ENCODE data around the gene SPC24. TPM values are rescaled to one million over a fixed set of nuclear protein-coding genes. Genes with fewer than 3 reads are reported as not detected.
A peak's percentile ranks its signal among the peaks of the same experiment; 100 is the strongest.
"Not testable (repeated sequence)": the region's sequence is repeated elsewhere in the genome, so short reads cannot be mapped to it uniquely, and the experiment has no call there.

Gene SPC24
- total RNA-seq, 1 donor from 2014 or later, result 8.3 TPM

- Mint-ChIP-seq H3K4me3 (ENCODE audit: unreplicated experiment) (no peak overlapping the region), H3K9me3 (ENCODE audit: low read depth) (no peaks in the 10 kb centered on the region), H3K36me3 (ENCODE audit: low read depth) (peaks cover 47% of the 10 kb centered on the region), H3K27me3 (ENCODE audit: low read depth) (no peaks in the 10 kb centered on the region), H3K4me1 (ENCODE audit: low read depth) (peaks cover 23% of the 10 kb centered on the region), H3K27ac (ENCODE audit: unreplicated experiment) (no peak overlapping the region)
- TF ChIP-seq, protein P1, sequence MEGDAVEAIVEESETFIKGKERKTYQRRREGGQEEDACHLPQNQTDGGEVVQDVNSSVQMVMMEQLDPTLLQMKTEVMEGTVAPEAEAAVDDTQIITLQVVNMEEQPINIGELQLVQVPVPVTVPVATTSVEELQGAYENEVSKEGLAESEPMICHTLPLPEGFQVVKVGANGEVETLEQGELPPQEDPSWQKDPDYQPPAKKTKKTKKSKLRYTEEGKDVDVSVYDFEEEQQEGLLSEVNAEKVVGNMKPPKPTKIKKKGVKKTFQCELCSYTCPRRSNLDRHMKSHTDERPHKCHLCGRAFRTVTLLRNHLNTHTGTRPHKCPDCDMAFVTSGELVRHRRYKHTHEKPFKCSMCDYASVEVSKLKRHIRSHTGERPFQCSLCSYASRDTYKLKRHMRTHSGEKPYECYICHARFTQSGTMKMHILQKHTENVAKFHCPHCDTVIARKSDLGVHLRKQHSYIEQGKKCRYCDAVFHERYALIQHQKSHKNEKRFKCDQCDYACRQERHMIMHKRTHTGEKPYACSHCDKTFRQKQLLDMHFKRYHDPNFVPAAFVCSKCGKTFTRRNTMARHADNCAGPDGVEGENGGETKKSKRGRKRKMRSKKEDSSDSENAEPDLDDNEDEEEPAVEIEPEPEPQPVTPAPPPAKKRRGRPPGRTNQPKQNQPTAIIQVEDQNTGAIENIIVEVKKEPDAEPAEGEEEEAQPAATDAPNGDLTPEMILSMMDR (IDR thresholded peaks at IDR 0.05), result no peak
- no peak for DNase-seq (ENCODE audit: low spot score)
Observed at GRCh38 chr19:11166281-11167142, 10.9 kb upstream of the SPC24 start.

DNA sequence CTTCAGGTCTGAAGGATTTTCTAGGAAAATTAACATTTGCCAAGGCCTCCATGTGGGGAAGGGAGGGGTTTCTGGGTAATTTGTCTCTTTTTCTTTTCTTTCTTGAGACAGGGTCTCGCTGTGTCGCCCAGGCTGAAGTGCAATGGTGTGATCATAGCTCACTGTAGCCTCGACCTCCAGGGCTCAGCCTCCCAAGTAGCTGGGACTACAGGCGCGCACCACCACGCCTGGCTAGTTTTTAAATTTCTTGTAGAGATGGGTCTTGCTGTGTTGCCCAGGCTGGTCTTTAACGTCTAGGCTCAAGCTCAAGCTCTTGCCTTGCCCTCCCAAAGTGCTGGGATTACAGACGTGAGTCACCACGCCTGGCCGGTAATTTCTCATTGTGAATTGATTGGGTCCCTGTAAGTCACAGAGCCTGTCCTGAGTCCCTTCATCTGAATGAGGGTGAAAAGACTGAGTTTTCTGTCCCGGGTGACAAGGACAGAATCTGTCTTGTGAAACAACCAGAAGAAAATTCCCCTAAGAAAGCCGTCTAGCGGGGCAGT lies 10.0 kb upstream of the SPC24 start:
- H3K27me3 Mint-ChIP-seq (ENCODE audit: low read depth), result no peaks in the 10 kb centered on the region
- no peaks in the 10 kb centered on the region for H3K9me3 Mint-ChIP-seq (ENCODE audit: low read depth)
- H3K36me3 Mint-ChIP-seq (ENCODE audit: low read depth), result peaks cover 47% of the 10 kb centered on the region
- DNase-seq (ENCODE audit: low spot score), result no peak
- H3K27ac Mint-ChIP-seq (ENCODE audit: unreplicated experiment), result no peak overlapping the region
- no peak overlapping the region for H3K4me3 Mint-ChIP-seq (ENCODE audit: unreplicated experiment)
- peaks cover 23% of the 10 kb centered on the region for H3K4me1 Mint-ChIP-seq (ENCODE audit: low read depth)
- TF ChIP-seq, protein P1 (IDR thresholded peaks at IDR 0.05), result no peak

- H3K4me1 Mint-ChIP-seq (ENCODE audit: low read depth), result peaks cover 23% of the 10 kb centered on the region
- no peak for DNase-seq (ENCODE audit: low spot score)
- H3K4me3 Mint-ChIP-seq (ENCODE audit: unreplicated experiment), result no peak overlapping the region
- H3K27ac Mint-ChIP-seq (ENCODE audit: unreplicated experiment), result peak overlapping the region; percentile 49
- peaks cover 43% of the 10 kb centered on the region for H3K36me3 Mint-ChIP-seq (ENCODE audit: low read depth)
- TF ChIP-seq, protein P1 (IDR thresholded peaks at IDR 0.05), result no peak
- H3K27me3 Mint-ChIP-seq (ENCODE audit: low read depth), result no peaks in the 10 kb centered on the region
- no peaks in the 10 kb centered on the region for H3K9me3 Mint-ChIP-seq (ENCODE audit: low read depth)
Observed at GRCh38 chr19:11164879-11165406, 9.4 kb upstream of the SPC24 start.

DNA sequence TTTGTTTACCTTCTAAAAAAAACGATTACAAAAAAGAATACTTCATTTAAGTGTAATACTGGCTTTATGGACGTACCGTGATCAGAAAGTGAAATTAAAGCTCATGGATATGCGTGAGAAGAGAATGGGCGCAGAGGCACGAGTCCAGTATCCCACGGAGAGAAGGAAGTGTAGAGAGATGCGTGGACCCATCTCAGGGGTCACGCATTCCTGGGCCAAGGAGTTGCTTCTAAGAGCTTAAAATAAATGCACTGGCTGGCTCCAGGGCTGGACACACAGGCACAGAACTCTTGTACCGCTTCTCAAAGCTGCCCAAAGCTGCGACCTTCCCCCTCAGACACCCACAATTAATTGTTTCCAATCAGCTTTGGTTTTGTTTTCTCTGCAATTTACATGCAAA lies 8.7 kb upstream of the SPC24 start:
- H3K36me3 Mint-ChIP-seq (ENCODE audit: low read depth), result peaks cover 40% of the 10 kb centered on the region
- peaks cover 25% of the 10 kb centered on the region for H3K4me1 Mint-ChIP-seq (ENCODE audit: low read depth)
- no peak overlapping the region for H3K4me3 Mint-ChIP-seq (ENCODE audit: unreplicated experiment)
- no peaks in the 10 kb centered on the region for H3K9me3 Mint-ChIP-seq (ENCODE audit: low read depth)
- no peak for DNase-seq (ENCODE audit: low spot score)
- TF ChIP-seq, protein P1 (IDR thresholded peaks at IDR 0.05), result no peak
- no peaks in the 10 kb centered on the region for H3K27me3 Mint-ChIP-seq (ENCODE audit: low read depth)
- no peak overlapping the region for H3K27ac Mint-ChIP-seq (ENCODE audit: unreplicated experiment)

DNA sequence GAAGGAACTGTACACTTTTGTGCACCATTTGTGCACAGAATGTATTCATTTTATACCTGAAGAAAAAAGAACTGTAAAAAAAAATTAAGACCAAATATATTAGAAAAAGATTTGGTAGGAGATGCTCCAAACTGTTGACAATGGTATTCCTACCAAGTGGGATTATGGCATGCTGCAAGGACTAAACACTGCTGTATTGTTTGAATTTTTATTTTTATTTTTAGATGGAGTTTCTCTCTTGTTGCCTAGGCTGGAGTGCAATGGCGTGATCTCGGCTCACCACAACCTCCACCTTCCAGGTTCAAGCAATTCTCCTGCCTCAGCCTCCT lies 4.8 kb upstream of the SPC24 start:
- DNase-seq (ENCODE audit: low spot score); H3K9me3 Mint-ChIP-seq (ENCODE audit: low read depth); H3K27me3 Mint-ChIP-seq (ENCODE audit: low read depth); H3K4me3 Mint-ChIP-seq (ENCODE audit: unreplicated experiment): not testable (repeated sequence)
- H3K36me3 Mint-ChIP-seq (ENCODE audit: low read depth), result peaks cover 14% of the 10 kb centered on the region
- H3K4me1 Mint-ChIP-seq (ENCODE audit: low read depth), result peaks cover 36% of the 10 kb centered on the region
- peak overlapping the region; percentile 36 for H3K27ac Mint-ChIP-seq (ENCODE audit: unreplicated experiment)
